Measurements from ENCODE around the gene NBAS. TPM values are rescaled to one million over a fixed set of nuclear protein-coding genes. Genes with fewer than 3 reads are reported as not detected.
"Not testable (repeated sequence)": the region's sequence is repeated elsewhere in the genome, so short reads cannot be mapped to it uniquely, and the experiment has no call there.

The NBAS gene
- total and polyA plus RNA-seq, 2 of the 4 experiments (the other 2 are of a cell fraction) = 22.3 to 105 TPM

DNA sequence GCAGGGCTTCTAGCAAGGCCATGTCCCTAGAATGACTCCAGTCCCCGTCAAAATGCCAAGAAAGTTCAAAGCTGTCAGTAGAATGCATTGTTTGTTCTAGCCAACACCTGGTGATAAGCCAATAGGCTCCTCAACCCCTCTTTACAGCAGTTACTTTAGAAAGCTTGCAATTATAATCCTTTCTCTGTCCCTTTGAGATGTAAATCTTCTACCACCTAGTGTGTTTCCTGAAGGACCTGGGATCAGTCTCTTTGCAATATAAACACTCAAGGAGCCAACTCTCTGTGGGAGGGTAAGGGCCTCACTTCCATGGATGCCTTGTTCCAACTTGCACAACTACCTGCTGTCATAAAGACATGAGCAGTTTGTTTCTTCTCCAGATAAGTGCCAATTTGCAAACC, 301.8 kb downstream of the NBAS start:
- POLR2A ChIA-PET (ENCODE audit: unreplicated experiment) = no interaction called here
- in situ Hi-C loops (cut with MboI; ENCODE audit: low sequenced_read_pairs) = no loop called here
- H3K56ac ChIP-seq (ENCODE audit: extremely low read depth, insufficient read depth, low read length) = no peak overlapping the region
- H4K5ac ChIP-seq (ENCODE audit: low read depth, low read length) = no peak overlapping the region
- dilution Hi-C loops (cut with HindIII; ENCODE audit: low sequenced_read_pairs, unreplicated experiment) = no loop called here
- no peak overlapping the region for H3K4me3 ChIP-seq (ENCODE audit: insufficient read depth, low read depth, low read length)
- no peaks in the 10 kb centered on the region for H4K20me1 ChIP-seq (ENCODE audit: insufficient read depth, low read length)
- no peaks in the 10 kb centered on the region for H3K9me1 ChIP-seq (ENCODE audit: insufficient read depth, low read length)
- no peak overlapping the region for H3K18ac ChIP-seq (ENCODE audit: low read depth, low read length)
- intact Hi-C loops (cut with micrococcal nuclease) = no loop called here
- H3K9me3 ChIP-seq (ENCODE audit: control insufficient read depth, insufficient read depth, low read length) = no peaks in the 10 kb centered on the region
- no peaks in the 10 kb centered on the region for H3K27me3 ChIP-seq (ENCODE audit: control insufficient read depth, insufficient read depth, low read length)
- peaks cover 5% of the 10 kb centered on the region; the same call in 1 of the 2 replicates for H3K36me3 ChIP-seq (ENCODE audit: control insufficient read depth, insufficient read depth, low read length)
- TF ChIP-seq CHD1 (IDR thresholded peaks at IDR 0.05; ENCODE audit: low read depth, low read length) (no peak), MXI1 (IDR thresholded peaks at IDR 0.05; ENCODE audit: borderline replicate concordance, low read depth, low read length) (no peak), ELK1 (IDR thresholded peaks at IDR 0.05; ENCODE audit: borderline replicate concordance, low read depth, low read length) (no peak), FOS (IDR thresholded peaks at IDR 0.05; ENCODE audit: low read depth, low read length) (no peak), MAZ (IDR thresholded peaks at IDR 0.05; ENCODE audit: borderline replicate concordance, low read depth, low read length) (no peak), RAD21 (IDR thresholded peaks at IDR 0.05; ENCODE audit: low read length) (no peak), RFX5 (IDR thresholded peaks at IDR 0.05; ENCODE audit: low read depth, low read length) (no peak)
- TF ChIP-seq, protein P1, sequence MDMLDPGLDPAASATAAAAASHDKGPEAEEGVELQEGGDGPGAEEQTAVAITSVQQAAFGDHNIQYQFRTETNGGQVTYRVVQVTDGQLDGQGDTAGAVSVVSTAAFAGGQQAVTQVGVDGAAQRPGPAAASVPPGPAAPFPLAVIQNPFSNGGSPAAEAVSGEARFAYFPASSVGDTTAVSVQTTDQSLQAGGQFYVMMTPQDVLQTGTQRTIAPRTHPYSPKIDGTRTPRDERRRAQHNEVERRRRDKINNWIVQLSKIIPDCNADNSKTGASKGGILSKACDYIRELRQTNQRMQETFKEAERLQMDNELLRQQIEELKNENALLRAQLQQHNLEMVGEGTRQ (IDR thresholded peaks at IDR 0.05; ENCODE audit: low read depth, low read length) = no peak
- H3K79me1 ChIP-seq (ENCODE audit: low read depth in 1 of 2, low read length in 2 of 2) = no peaks in the 10 kb centered on the region; a peak in 1 of 4 replicates
- H3K4me1 ChIP-seq (ENCODE audit: control insufficient read depth, insufficient read depth, low read length) = no peaks in the 10 kb centered on the region
- no peak overlapping the region for H2BK120ac ChIP-seq (ENCODE audit: low read depth, low read length)
- no peak overlapping the region for H2BK5ac ChIP-seq (ENCODE audit: low read depth, low read length, poor library complexity, severe bottlenecking)
- WGBS, 2 experiments (ENCODE audit: extremely low coverage in 2 of 2, insufficient read length in 1 of 2) = 20% methylated on average over 1 of the region's 1 CpG; no CpG with 5 or more reads in 1 of the 2 experiments
- ATAC-seq (ENCODE audit: low read depth) (no peak), DNase-seq (no peak)
- no TSS peak for BruUV-seq (replicated peaks)
- no peak overlapping the region for H4K91ac ChIP-seq (ENCODE audit: insufficient read depth, low read depth, low read length)
- H2AFZ ChIP-seq (replicated peaks; ENCODE audit: low read length, poor library complexity) = no peak overlapping the region
- H2BK20ac ChIP-seq (ENCODE audit: low read depth, low read length) = no peak overlapping the region
- H4K8ac ChIP-seq (ENCODE audit: low read depth in 2 of 2, low read length in 2 of 2) = no peak overlapping the region
- H3K14ac ChIP-seq (replicated peaks; ENCODE audit: low read depth, low read length) = no peak overlapping the region
- H2BK15ac ChIP-seq (ENCODE audit: low read depth, low read length) = no peak overlapping the region
- H2AK9ac ChIP-seq (replicated peaks; ENCODE audit: low read depth, low read length, poor library complexity) = no peak overlapping the region
- no peak overlapping the region for H2AK5ac ChIP-seq (ENCODE audit: low read depth, low read length)
- no peak overlapping the region for H3K27ac ChIP-seq (ENCODE audit: insufficient read depth, low read length)
- H3K9ac ChIP-seq (ENCODE audit: low read depth, low read length) = no peak overlapping the region
- CTCF ChIA-PET = no interaction called here
- H3K4me2 ChIP-seq (ENCODE audit: low read depth, low read length) = no peak overlapping the region
- H3K23ac ChIP-seq (ENCODE audit: low read depth, low read length) = no peak overlapping the region
- H3K4ac ChIP-seq (ENCODE audit: low read depth, low read length) = no peak overlapping the region

DNA sequence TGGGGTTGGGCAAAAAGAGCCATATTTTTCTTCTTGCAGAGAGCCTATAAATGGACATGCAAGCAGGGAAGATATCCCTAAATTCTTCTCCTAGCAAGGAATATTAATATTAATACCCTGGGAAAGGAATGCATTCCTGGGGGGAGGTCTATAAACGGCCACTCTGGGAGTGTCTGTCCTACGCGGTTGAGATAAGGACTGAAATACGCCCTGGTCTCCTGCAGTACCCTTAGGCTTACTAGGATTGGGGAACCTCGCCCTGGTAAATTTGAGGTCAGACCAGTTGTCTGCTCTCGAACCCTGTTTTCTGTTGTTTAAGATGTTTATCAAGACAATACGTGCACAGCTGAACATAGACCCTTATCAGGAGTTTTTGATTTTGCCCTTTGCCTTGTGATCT, 302.7 kb downstream of the NBAS start:
- H4K20me1 ChIP-seq (ENCODE audit: insufficient read depth, low read length); H3K9me1 ChIP-seq (ENCODE audit: insufficient read depth, low read length); H3K18ac ChIP-seq (ENCODE audit: low read depth, low read length); H3K27me3 ChIP-seq (ENCODE audit: control insufficient read depth, insufficient read depth, low read length); H4K91ac ChIP-seq (ENCODE audit: insufficient read depth, low read depth, low read length); H3K4me1 ChIP-seq (ENCODE audit: control insufficient read depth, insufficient read depth, low read length); H3K9ac ChIP-seq (ENCODE audit: low read depth, low read length); H2AK9ac ChIP-seq (replicated peaks; ENCODE audit: low read depth, low read length, poor library complexity); H3K4ac ChIP-seq (ENCODE audit: low read depth, low read length); H3K56ac ChIP-seq (ENCODE audit: extremely low read depth, insufficient read depth, low read length); H3K36me3 ChIP-seq (ENCODE audit: control insufficient read depth, insufficient read depth, low read length); H4K5ac ChIP-seq (ENCODE audit: low read depth, low read length); intact Hi-C loops (cut with micrococcal nuclease); POLR2A ChIA-PET (ENCODE audit: unreplicated experiment); BruUV-seq (replicated peaks); CTCF ChIA-PET; H3K14ac ChIP-seq (replicated peaks; ENCODE audit: low read depth, low read length); H2BK20ac ChIP-seq (ENCODE audit: low read depth, low read length); H2AFZ ChIP-seq (replicated peaks; ENCODE audit: low read length, poor library complexity); H3K27ac ChIP-seq (ENCODE audit: insufficient read depth, low read length); H2AK5ac ChIP-seq (ENCODE audit: low read depth, low read length); H3K4me2 ChIP-seq (ENCODE audit: low read depth, low read length); H2BK120ac ChIP-seq (ENCODE audit: low read depth, low read length); dilution Hi-C loops (cut with HindIII; ENCODE audit: low sequenced_read_pairs, unreplicated experiment); H3K4me3 ChIP-seq (ENCODE audit: insufficient read depth, low read depth, low read length); H3K9me3 ChIP-seq (ENCODE audit: control insufficient read depth, insufficient read depth, low read length); H4K8ac ChIP-seq (ENCODE audit: low read depth in 2 of 2, low read length in 2 of 2); ATAC-seq (ENCODE audit: low read depth); in situ Hi-C loops (cut with MboI; ENCODE audit: low sequenced_read_pairs); DNase-seq; H3K23ac ChIP-seq (ENCODE audit: low read depth, low read length); H2BK5ac ChIP-seq (ENCODE audit: low read depth, low read length, poor library complexity, severe bottlenecking); H3K79me1 ChIP-seq (ENCODE audit: low read depth in 1 of 2, low read length in 2 of 2); H2BK15ac ChIP-seq (ENCODE audit: low read depth, low read length): not testable (repeated sequence)
- WGBS, 2 experiments (ENCODE audit: extremely low coverage in 2 of 2, insufficient read length in 1 of 2) = no CpG with 5 or more reads among the region's 7 CpGs

Data from IMR-90 (cell line).